ENCODE data around the gene CAMKK2.

CAMKK2 gene

DNA sequence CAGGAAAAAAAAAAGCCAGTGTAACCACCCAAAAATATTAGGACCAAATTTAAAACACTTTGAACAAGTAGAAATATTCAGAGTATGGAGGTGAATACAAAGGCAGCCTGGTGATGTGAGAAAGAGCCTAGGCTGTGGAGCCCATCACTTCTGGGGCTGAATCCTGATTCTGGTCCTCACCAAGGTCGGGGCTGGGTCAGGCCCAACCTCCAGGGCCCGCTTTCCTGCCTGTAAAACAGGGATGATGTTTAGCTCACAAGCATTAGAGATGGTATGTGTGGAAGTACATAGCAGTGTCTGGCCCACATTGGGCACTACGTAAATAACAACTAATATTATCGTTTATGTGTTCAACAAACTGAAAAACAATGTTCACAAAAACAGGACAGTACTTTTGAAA lies 7.8 kb upstream of the CAMKK2 start:
- H3K4me2 ChIP-seq (ENCODE audit: low read length), result no peak overlapping the region
- no peak overlapping the region for H3K27ac ChIP-seq (ENCODE audit: low read depth, low read length, poor library complexity, severe bottlenecking)
- TF ChIP-seq, protein P1, sequence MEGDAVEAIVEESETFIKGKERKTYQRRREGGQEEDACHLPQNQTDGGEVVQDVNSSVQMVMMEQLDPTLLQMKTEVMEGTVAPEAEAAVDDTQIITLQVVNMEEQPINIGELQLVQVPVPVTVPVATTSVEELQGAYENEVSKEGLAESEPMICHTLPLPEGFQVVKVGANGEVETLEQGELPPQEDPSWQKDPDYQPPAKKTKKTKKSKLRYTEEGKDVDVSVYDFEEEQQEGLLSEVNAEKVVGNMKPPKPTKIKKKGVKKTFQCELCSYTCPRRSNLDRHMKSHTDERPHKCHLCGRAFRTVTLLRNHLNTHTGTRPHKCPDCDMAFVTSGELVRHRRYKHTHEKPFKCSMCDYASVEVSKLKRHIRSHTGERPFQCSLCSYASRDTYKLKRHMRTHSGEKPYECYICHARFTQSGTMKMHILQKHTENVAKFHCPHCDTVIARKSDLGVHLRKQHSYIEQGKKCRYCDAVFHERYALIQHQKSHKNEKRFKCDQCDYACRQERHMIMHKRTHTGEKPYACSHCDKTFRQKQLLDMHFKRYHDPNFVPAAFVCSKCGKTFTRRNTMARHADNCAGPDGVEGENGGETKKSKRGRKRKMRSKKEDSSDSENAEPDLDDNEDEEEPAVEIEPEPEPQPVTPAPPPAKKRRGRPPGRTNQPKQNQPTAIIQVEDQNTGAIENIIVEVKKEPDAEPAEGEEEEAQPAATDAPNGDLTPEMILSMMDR (IDR thresholded peaks at IDR 0.05; ENCODE audit: low read length), result no peak
- TF ChIP-seq EZH2 (IDR thresholded peaks at IDR 0.05; ENCODE audit: borderline replicate concordance, low read length), result no peak

DNA sequence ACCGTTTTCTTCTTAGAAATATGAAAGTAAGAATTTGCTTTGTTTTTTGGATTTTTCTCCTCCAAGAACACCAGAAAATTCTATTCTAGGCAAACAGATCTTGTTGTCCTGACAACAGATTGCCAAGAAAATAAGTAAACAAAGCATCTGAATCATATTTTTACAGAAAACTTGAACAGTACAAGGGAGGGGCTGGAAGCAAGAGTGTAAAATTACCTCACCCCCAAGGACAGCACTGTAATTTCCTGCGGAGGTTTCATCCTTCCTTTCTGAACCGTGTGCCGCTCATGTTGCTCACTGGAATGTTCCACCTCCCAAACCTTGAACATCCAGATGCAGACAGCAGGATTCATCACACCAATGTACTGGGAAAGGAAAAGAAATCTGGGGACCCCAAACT lies 5.4 kb upstream of the CAMKK2 start:
- no peak overlapping the region for H3K9ac ChIP-seq (ENCODE audit: low read length)
- H3K36me3 ChIP-seq (ENCODE audit: insufficient read depth, low read length), result peaks cover under 1% of the 10 kb centered on the region; the same call in 1 of the 2 replicates
- peaks cover 13% of the 10 kb centered on the region for H3K4me1 ChIP-seq (ENCODE audit: insufficient read depth, low read length, severe bottlenecking)
- H3K79me2 ChIP-seq (ENCODE audit: insufficient read depth, low read length), result no peaks in the 10 kb centered on the region
- no peaks in the 10 kb centered on the region for H3K9me2 ChIP-seq (ENCODE audit: low read depth, low read length)
- no peak overlapping the region for H3K4me3 ChIP-seq (ENCODE audit: low read depth, low read length, poor library complexity, severe bottlenecking)
- no peaks in the 10 kb centered on the region for H4K20me1 ChIP-seq (ENCODE audit: insufficient read depth, low read length)
- no peaks in the 10 kb centered on the region for H3K27me3 ChIP-seq (ENCODE audit: insufficient read depth, low read length)
- TF ChIP-seq EZH2 (IDR thresholded peaks at IDR 0.05; ENCODE audit: borderline replicate concordance, low read length), result no peak
- TF ChIP-seq, protein P1 (IDR thresholded peaks at IDR 0.05; ENCODE audit: low read length), result no peak
- H3F3A ChIP-seq (ENCODE audit: insufficient read depth, low read length), result no peaks in the 10 kb centered on the region; the same call in 1 of the 2 replicates
- H3K9me3 ChIP-seq (ENCODE audit: low read length), result no peaks in the 10 kb centered on the region
- no peak overlapping the region for H2AFZ ChIP-seq (ENCODE audit: low read length)
- no peak overlapping the region for H3K27ac ChIP-seq (ENCODE audit: low read depth, low read length, poor library complexity, severe bottlenecking)
- no peak overlapping the region for H3K4me2 ChIP-seq (ENCODE audit: low read length)

More for the DNA sequence above, 7.8 kb upstream of the CAMKK2 start:
- no peaks in the 10 kb centered on the region for H3K9me3 ChIP-seq (ENCODE audit: low read length)
- no peaks in the 10 kb centered on the region for H4K20me1 ChIP-seq (ENCODE audit: insufficient read depth, low read length)
- H3F3A ChIP-seq (ENCODE audit: insufficient read depth, low read length), result no peaks in the 10 kb centered on the region; the same call in 1 of the 2 replicates
- H2AFZ ChIP-seq (ENCODE audit: low read length), result no peak overlapping the region
- H3K9ac ChIP-seq (ENCODE audit: low read length), result no peak overlapping the region
- peaks cover 5% of the 10 kb centered on the region for H3K4me1 ChIP-seq (ENCODE audit: insufficient read depth, low read length, severe bottlenecking)
- no peaks in the 10 kb centered on the region for H3K9me2 ChIP-seq (ENCODE audit: low read depth, low read length)
- peaks cover 18% of the 10 kb centered on the region for H3K36me3 ChIP-seq (ENCODE audit: insufficient read depth, low read length)
- no peaks in the 10 kb centered on the region for H3K27me3 ChIP-seq (ENCODE audit: insufficient read depth, low read length)
- H3K79me2 ChIP-seq (ENCODE audit: insufficient read depth, low read length), result no peaks in the 10 kb centered on the region
- H3K4me3 ChIP-seq (ENCODE audit: low read depth, low read length, poor library complexity, severe bottlenecking), result no peak overlapping the region

DNA sequence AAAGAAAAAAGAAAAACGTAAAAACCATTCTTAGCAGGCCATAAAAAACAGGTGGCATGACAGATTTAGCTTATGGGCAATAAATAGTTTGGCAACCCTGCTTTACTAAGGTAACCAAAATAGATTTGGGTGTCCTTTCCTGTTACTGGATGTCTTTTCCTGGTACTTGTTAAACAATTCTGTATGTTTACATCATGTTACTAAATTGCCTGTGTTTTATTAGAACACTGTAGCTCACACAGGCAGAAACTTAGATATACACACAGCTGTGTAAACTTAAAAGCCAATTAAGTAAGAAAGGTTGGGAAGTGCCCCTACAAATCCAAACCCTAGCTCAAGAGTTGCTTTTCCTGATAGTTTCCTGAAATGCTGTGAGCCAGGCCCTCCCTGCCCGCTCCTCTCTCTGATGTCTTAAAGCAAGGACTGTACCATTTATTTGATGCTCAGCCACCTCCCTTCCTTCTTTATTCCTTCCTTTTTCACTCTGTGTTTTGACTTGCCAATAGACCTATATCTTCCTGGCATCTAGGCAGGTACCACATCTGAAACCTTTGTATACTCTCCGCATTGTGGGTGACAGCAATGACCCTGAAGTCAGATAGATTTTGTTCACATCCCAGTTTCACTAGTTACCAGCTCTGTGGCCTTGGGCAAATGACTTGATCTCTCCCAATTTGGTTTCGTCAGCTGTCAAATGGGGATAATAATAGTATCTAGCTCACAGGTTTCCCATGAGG lies 3.7 kb upstream of the CAMKK2 start:
- Histone ChIP-seq H3K9me2 (ENCODE audit: low read depth, low read length) (no peaks in the 10 kb centered on the region), H2AFZ (ENCODE audit: low read length) (no peak overlapping the region), H3K9me3 (ENCODE audit: low read length) (no peaks in the 10 kb centered on the region), H3K27me3 (ENCODE audit: insufficient read depth, low read length) (no peaks in the 10 kb centered on the region), H3K36me3 (ENCODE audit: insufficient read depth, low read length) (no peaks in the 10 kb centered on the region), H3K27ac (ENCODE audit: low read depth, low read length, poor library complexity, severe bottlenecking) (no peak overlapping the region), H3F3A (ENCODE audit: insufficient read depth, low read length) (no peaks in the 10 kb centered on the region), H3K4me2 (ENCODE audit: low read length) (no peak overlapping the region), H3K79me2 (ENCODE audit: insufficient read depth, low read length) (peaks cover 7% of the 10 kb centered on the region), H3K9ac (ENCODE audit: low read length) (no peak overlapping the region), H3K4me1 (ENCODE audit: insufficient read depth, low read length, severe bottlenecking) (peaks cover 18% of the 10 kb centered on the region), H4K20me1 (ENCODE audit: insufficient read depth, low read length) (no peaks in the 10 kb centered on the region), H3K4me3 (ENCODE audit: low read depth, low read length, poor library complexity, severe bottlenecking) (no peak overlapping the region)
- TF ChIP-seq EZH2 (IDR thresholded peaks at IDR 0.05; ENCODE audit: borderline replicate concordance, low read length), result no peak
- TF ChIP-seq, protein P1 (IDR thresholded peaks at IDR 0.05; ENCODE audit: low read length), result no peak
